Tibial nerve (tissue), 4 donors: ENCODE results near the gene THUMPD2.

Experiments
- CTCF ChIP-seq, 5 experiments: fragments of 200-600 bp in 3 of 5; fragments of 450-650 bp in 2 of 5; sonication (generic) in 3 of 5; IDR thresholded peaks; one replicate each; pipeline ENCODE4 v1.5.1; 2016 to 2019; ENCODE audit warnings: antibody characterized with exemption in 5 of 5, mild to moderate bottlenecking in 3 of 5, moderate library complexity in 2 of 5
- EP300 ChIP-seq, 2 donors: sonication (generic); formaldehyde crosslinking; IDR thresholded peaks; one replicate each; pipeline ENCODE4 v1.6.1; 2017; ENCODE audit warnings: antibody characterized with exemption in 2 of 2, mild to moderate bottlenecking in 1 of 2
- POLR2A ChIP-seq, 2 donors: fragments of 450-650 bp; IDR thresholded peaks; one replicate each; pipeline ENCODE4 v1.6.1; 2017; ENCODE audit warnings: antibody characterized with exemption in 2 of 2, mild to moderate bottlenecking in 2 of 2, moderate library complexity in 2 of 2

GRCh38 chr2:39719317-39719716, 59.7 kb downstream of the THUMPD2 start:
- TF ChIP-seq EP300 (IDR thresholded peaks at IDR 0.05): no peak
- TF ChIP-seq POLR2A (IDR thresholded peaks at IDR 0.05): no peak
- TF ChIP-seq CTCF (IDR thresholded peaks at IDR 0.05): no peak
